Measurements from ENCODE around the gene CASZ1.

The CASZ1 gene

GRCh38 chr1:10745886-10746455 is 50.5 kb downstream of the CASZ1 start:
- no peak overlapping the region for H3K27ac ChIP-seq (ENCODE audit: poor library complexity, severe bottlenecking)
- ATAC-seq (ENCODE audit: low read depth) = no peak

GRCh38 chr1:10745383-10745782 is 51.1 kb downstream of the CASZ1 start:
- no peaks in the 10 kb centered on the region for H3K27me3 ChIP-seq (ENCODE audit: insufficient read depth, poor library complexity, severe bottlenecking)
- DNase-seq (ENCODE audit: low spot score) (no peak), ATAC-seq (ENCODE audit: low read depth) (no peak)
- no peak for TF ChIP-seq CTCF (IDR thresholded peaks at IDR 0.05; ENCODE audit: poor library complexity, severe bottlenecking)
- no peaks in the 10 kb centered on the region for H3K36me3 ChIP-seq (ENCODE audit: low read depth)
- no peak overlapping the region for H3K4me3 ChIP-seq (ENCODE audit: severe bottlenecking)
- H3K4me1 ChIP-seq (ENCODE audit: insufficient read depth, poor library complexity, severe bottlenecking) = no peaks in the 10 kb centered on the region
- no peak overlapping the region for H3K27ac ChIP-seq (ENCODE audit: poor library complexity, severe bottlenecking)
- no peaks in the 10 kb centered on the region for H3K9me3 ChIP-seq (ENCODE audit: severe bottlenecking)

More at GRCh38 chr1:10745886-10746455, 50.5 kb downstream of the CASZ1 start:
- no peak for DNase-seq (ENCODE audit: low spot score)
- no peaks in the 10 kb centered on the region for H3K9me3 ChIP-seq (ENCODE audit: severe bottlenecking)
- no peaks in the 10 kb centered on the region for H3K36me3 ChIP-seq (ENCODE audit: low read depth)
- TF ChIP-seq CTCF (IDR thresholded peaks at IDR 0.05; ENCODE audit: poor library complexity, severe bottlenecking) = no peak
- no peaks in the 10 kb centered on the region for H3K4me1 ChIP-seq (ENCODE audit: insufficient read depth, poor library complexity, severe bottlenecking)
- no peaks in the 10 kb centered on the region for H3K27me3 ChIP-seq (ENCODE audit: insufficient read depth, poor library complexity, severe bottlenecking)
- no peak overlapping the region for H3K4me3 ChIP-seq (ENCODE audit: severe bottlenecking)

GRCh38 chr1:10744654-10745238 is 51.7 kb downstream of the CASZ1 start:
- Histone ChIP-seq H3K36me3 (ENCODE audit: low read depth) (no peaks in the 10 kb centered on the region), H3K27me3 (ENCODE audit: insufficient read depth, poor library complexity, severe bottlenecking) (no peaks in the 10 kb centered on the region), H3K4me1 (ENCODE audit: insufficient read depth, poor library complexity, severe bottlenecking) (no peaks in the 10 kb centered on the region), H3K27ac (ENCODE audit: poor library complexity, severe bottlenecking) (no peak overlapping the region), H3K9me3 (ENCODE audit: severe bottlenecking) (no peaks in the 10 kb centered on the region), H3K4me3 (ENCODE audit: severe bottlenecking) (no peak overlapping the region)
- ATAC-seq (ENCODE audit: low read depth) = no peak
- DNase-seq (ENCODE audit: low spot score) = no peak
- no peak for TF ChIP-seq CTCF (IDR thresholded peaks at IDR 0.05; ENCODE audit: poor library complexity, severe bottlenecking)

- no peak for DNase-seq (ENCODE audit: low spot score)
- no peak for ATAC-seq (ENCODE audit: low read depth)
- no peak overlapping the region for H3K27ac ChIP-seq (ENCODE audit: poor library complexity, severe bottlenecking)
- H3K27me3 ChIP-seq (ENCODE audit: insufficient read depth, poor library complexity, severe bottlenecking) = no peaks in the 10 kb centered on the region
- no peak overlapping the region for H3K4me3 ChIP-seq (ENCODE audit: severe bottlenecking)
- H3K4me1 ChIP-seq (ENCODE audit: insufficient read depth, poor library complexity, severe bottlenecking) = no peaks in the 10 kb centered on the region
- H3K9me3 ChIP-seq (ENCODE audit: severe bottlenecking) = no peaks in the 10 kb centered on the region
- TF ChIP-seq CTCF (IDR thresholded peaks at IDR 0.05; ENCODE audit: poor library complexity, severe bottlenecking) = no peak
- H3K36me3 ChIP-seq (ENCODE audit: low read depth) = no peaks in the 10 kb centered on the region
Observed at GRCh38 chr1:10744029-10744428, 52.4 kb downstream of the CASZ1 start.

GRCh38 chr1:10741696-10742095 is 54.8 kb downstream of the CASZ1 start:
- no peak for TF ChIP-seq CTCF (IDR thresholded peaks at IDR 0.05; ENCODE audit: poor library complexity, severe bottlenecking)
- Histone ChIP-seq H3K36me3 (ENCODE audit: low read depth) (no peaks in the 10 kb centered on the region), H3K27ac (ENCODE audit: poor library complexity, severe bottlenecking) (no peak overlapping the region), H3K27me3 (ENCODE audit: insufficient read depth, poor library complexity, severe bottlenecking) (no peaks in the 10 kb centered on the region), H3K4me3 (ENCODE audit: severe bottlenecking) (no peak overlapping the region), H3K9me3 (ENCODE audit: severe bottlenecking) (no peaks in the 10 kb centered on the region), H3K4me1 (ENCODE audit: insufficient read depth, poor library complexity, severe bottlenecking) (no peaks in the 10 kb centered on the region)
- ATAC-seq (ENCODE audit: low read depth) (no peak), DNase-seq (ENCODE audit: low spot score) (no peak)
